ENCODE measurements around the gene RTN4RL2. TPM values are rescaled to one million over a fixed set of nuclear protein-coding genes. Genes with fewer than 3 reads are reported as not detected.

The RTN4RL2 gene
- total RNA-seq = 0.05 TPM in 1 of 2 replicates, not detected in the other

DNA sequence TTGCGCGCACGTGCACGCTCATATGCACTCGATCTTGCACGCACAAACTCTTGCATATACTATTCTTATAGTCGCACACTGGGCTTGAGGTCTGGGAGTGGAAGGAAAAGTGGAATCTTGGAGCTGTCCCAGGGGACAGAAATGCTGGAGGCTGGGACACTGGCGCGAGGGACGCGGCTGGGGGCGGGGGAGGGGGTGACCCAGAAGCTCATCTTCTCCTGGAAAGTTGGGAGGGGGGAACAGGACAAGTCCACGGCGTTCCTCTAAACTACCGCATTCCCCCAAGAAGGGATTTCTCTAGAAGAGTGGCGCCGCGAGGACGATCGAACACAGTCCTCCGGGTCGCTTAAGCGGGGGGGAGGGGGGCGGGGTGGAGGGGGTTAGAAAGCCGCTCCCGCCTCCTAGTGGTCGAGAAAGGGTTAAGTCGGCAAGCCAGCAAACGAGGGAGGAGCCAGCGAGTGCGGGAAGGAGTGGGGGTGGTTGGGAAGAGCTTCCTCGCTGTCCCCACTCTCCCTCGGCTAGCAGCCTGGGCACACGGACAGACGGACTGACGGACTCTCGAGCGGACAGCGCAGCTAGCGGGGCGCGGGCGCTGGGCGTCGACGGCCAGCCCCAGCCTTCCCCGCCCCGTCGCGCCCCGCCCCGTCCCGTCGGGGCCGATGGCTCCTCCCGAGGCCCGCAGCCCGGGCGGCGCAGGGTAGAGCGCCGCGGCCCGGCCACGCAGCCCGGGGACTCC is at the start of gene RTN4RL2:
TSS of gene RTN4RL2 (plus strand) at position 507 of the 736 bp plus-strand sequence. CDS start 338 bp downstream, outside the sequence.

DNA sequence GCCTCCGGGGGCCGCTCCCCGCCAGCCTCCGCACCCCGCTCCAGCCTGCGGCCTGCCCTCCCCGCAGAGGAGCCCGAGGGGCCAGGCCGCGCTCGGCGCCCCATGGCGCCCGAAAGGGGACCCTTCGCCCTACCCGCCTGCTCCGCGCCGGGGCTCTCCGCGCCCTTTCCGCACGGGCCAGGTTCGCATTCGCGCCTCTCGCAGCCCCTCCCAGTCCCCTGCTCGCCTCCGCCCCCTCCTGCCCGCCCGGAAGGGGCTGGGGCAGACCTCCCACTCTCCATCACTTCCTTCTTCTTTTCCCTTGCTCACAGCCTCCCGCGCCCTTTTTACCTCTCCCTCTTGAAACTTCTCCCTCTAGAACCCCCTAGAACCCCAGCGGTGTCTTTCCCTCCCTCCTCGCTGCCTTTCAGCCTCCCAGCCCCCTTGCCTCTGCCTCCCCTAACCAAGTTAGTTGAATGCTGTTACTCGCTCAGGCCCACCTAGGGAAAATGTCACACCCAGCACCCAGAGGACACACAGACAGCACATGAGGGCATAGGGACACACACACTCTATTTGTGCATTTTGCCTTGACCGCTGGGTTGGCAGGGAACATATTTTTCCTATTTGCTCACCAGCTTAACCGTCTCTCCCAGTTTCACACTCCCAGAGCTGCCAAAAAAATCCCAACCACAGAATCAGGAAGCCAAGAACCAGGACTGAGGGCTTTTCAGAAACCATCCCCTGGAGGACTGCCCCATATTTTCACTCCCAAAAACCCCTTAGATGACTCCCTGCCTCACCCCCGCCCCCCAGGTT is 33.2 kb upstream of the RTN4RL2 start, which contains the start of gene SLC43A3:
TSS of gene SLC43A3 (minus strand) at position 193 of the 798 bp plus-strand sequence. CDS start 949 bp downstream, outside the sequence.

DNA sequence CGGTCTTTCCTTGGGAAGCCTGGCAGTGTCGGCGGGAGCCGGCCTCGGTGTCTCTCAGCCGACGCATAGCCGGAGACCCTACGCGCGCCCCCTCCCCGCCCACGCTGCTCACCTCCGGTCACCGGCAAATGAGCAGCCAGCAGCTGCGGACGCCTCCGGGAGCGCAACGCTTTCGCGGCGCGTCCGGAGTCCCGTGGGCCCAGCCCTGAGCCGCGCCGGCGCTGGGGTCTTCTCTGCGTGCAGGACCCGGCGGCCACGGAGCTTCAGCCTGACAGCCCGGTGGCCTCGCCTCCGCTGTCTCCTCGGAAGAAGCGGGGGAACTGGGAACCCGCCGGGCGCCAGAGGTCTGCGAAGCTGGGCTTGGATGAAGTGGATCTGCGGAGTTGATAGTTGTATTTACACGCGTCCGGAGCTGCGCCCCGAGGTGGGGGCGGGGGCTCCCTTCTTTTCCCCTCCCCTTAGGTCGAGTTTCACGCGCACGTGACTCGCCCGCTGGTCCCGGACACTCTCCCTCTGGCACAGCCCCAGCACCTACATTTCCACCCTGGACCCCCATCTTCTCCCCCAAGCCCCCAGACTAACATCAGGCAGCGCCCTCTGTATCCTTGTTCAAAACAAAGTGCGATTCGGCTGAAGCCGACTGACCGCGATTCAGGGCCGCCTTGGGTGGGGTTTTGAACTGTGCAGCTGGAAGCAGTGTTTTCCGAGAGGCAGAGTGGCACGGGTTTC is 55.2 kb downstream of the RTN4RL2 start, which contains the start of gene SLC43A1:
TSS of gene SLC43A1 (minus strand) at position 371 of the 729 bp plus-strand sequence. CDS start 1,591 bp downstream, outside the sequence.

Other genes starting within 250 kb of the RTN4RL2 start
- not detected in 2 replicates for gene APLNR, start 223.3 kb upstream of the RTN4RL2 start, total RNA-seq
- gene TNKS1BP1, start 135.6 kb upstream of the RTN4RL2 start, total RNA-seq = 63.8 and 76.7 TPM in 2 replicates
- gene SSRP1, start 124.6 kb upstream of the RTN4RL2 start, total RNA-seq = 46.3 and 85.6 TPM in 2 replicates
- not detected in 2 replicates for gene P2RX3, start 122.2 kb upstream of the RTN4RL2 start, total RNA-seq
- gene PRG3, start 79.4 kb upstream of the RTN4RL2 start, total RNA-seq = not detected in 2 replicates
- gene PRG2, start 69.9 kb upstream of the RTN4RL2 start, total RNA-seq = 0.09 and 0.89 TPM in 2 replicates
- gene SLC43A3, start 33.4 kb upstream of the RTN4RL2 start, total RNA-seq = 38.6 and 49.6 TPM in 2 replicates
- gene SLC43A1, start 55.2 kb downstream of the RTN4RL2 start, total RNA-seq = 12.5 and 17.8 TPM in 2 replicates
- 14.1 and 22.6 TPM in 2 replicates for gene TIMM10, start 70.2 kb downstream of the RTN4RL2 start, total RNA-seq
- gene SMTNL1, start 77.1 kb downstream of the RTN4RL2 start, total RNA-seq = not detected in 2 replicates
- 31.2 and 33.7 TPM in 2 replicates for gene UBE2L6, start 107.1 kb downstream of the RTN4RL2 start, total RNA-seq
- 4.5 and 7.9 TPM in 2 replicates for gene SERPING1, start 137.2 kb downstream of the RTN4RL2 start, total RNA-seq
- gene YPEL4, start 189.4 kb downstream of the RTN4RL2 start, total RNA-seq = 0.23 and 0.89 TPM in 2 replicates
- gene CLP1, start 197.2 kb downstream of the RTN4RL2 start, total RNA-seq = 17.7 and 19.0 TPM in 2 replicates
- gene ZDHHC5, start 207.6 kb downstream of the RTN4RL2 start, total RNA-seq = 34.7 and 50.5 TPM in 2 replicates

All from smooth muscle cell of the umbilical artery (primary cell).